Activated CD4-positive, alpha-beta T cell treated with anti-CD3 and anti-CD28 coated beads, Interleukin-2, amount 10 ng/mL, durations not matched to agents 24 days and 14 days (primary cell): ENCODE measurements around the gene ARF1. TPM values are rescaled to one million over a fixed set of nuclear protein-coding genes. Genes with fewer than 3 reads are reported as not detected.

Experiments
- DNase-seq: peaks from one replicate; pipeline ENCODE4 v3.0.0; 2022
- H3K27ac Mint-ChIP-seq: one replicate; pipeline ENCODE4 v1.8.0; 2022; ENCODE audit warnings: mild to moderate bottlenecking, mixed read lengths
- H3K27me3 Mint-ChIP-seq: one replicate; pipeline ENCODE4 v1.8.0; 2022; ENCODE audit warnings: mixed read lengths
- H3K36me3 Mint-ChIP-seq: one replicate; pipeline ENCODE4 v1.8.0; 2022; ENCODE audit warnings: low read depth, mild to moderate bottlenecking, mixed read lengths
- H3K4me1 Mint-ChIP-seq: one replicate; pipeline ENCODE4 v1.8.0; 2021; ENCODE audit warnings: mixed read lengths
- H3K4me3 Mint-ChIP-seq: one replicate; pipeline ENCODE4 v1.8.0; 2022; ENCODE audit warnings: mild to moderate bottlenecking, moderate library complexity, mixed read lengths
- H3K9me3 Mint-ChIP-seq: one replicate; pipeline ENCODE4 v1.8.0; 2021; ENCODE audit warnings: mixed read lengths
- intact Hi-C: fragments of 100-400 bp; cut with micrococcal nuclease; formaldehyde crosslinking; loops from one replicate; pipeline ENCODE4 v1.15.1; 2023
- total RNA-seq: library from RNA; stranded (reverse); gene quantifications from 2 replicates; pipeline ENCODE4 v1.2.3, GENCODE V29; 2022

ARF1 gene
- 388 and 395 TPM in 2 replicates for total RNA-seq

GRCh38 chr1:228082214-228082917, at the start of gene ARF1:
Gene ARF1 (plus strand): TSS chr1:228082708. CDS start chr1:228097115, 14,407 bp downstream.
- Mint-ChIP-seq H3K27ac (peak within 1 kb of the TSS; percentile 93), H3K4me1 (peaks cover 40% of the 10 kb centered on the region), H3K27me3 (no peaks in the 10 kb centered on the region), H3K4me3 (peak within 1 kb of the TSS; percentile 97), H3K9me3 (no peaks in the 10 kb centered on the region), H3K36me3 (peaks cover 32% of the 10 kb centered on the region)
- intact Hi-C loops, result loop anchor here (1.0 to 10.0 kb wide), 9 partner anchors 21 to 1678 kb away; partner anchors contain the start of genes C1orf35, GUK1, JMJD4 and MRPL55
- DNase-seq, result peak; percentile 98

GRCh38 chr1:228033376-228033775, 49.1 kb upstream of the ARF1 start:
- peaks cover 20% of the 10 kb centered on the region for H3K27me3 Mint-ChIP-seq
- no peak overlapping the region for H3K4me3 Mint-ChIP-seq
- intact Hi-C loops, result no loop called here
- no peaks in the 10 kb centered on the region for H3K36me3 Mint-ChIP-seq
- DNase-seq, result no peak
- H3K27ac Mint-ChIP-seq, result no peak overlapping the region
- no peaks in the 10 kb centered on the region for H3K9me3 Mint-ChIP-seq
- no peaks in the 10 kb centered on the region for H3K4me1 Mint-ChIP-seq

- no peak overlapping the region for H3K4me3 Mint-ChIP-seq
- no peaks in the 10 kb centered on the region for H3K9me3 Mint-ChIP-seq
- intact Hi-C loops, result no loop called here
- H3K27me3 Mint-ChIP-seq, result peaks cover 23% of the 10 kb centered on the region
- H3K4me1 Mint-ChIP-seq, result no peaks in the 10 kb centered on the region
- DNase-seq, result no peak
- no peaks in the 10 kb centered on the region for H3K36me3 Mint-ChIP-seq
- no peak overlapping the region for H3K27ac Mint-ChIP-seq
Observed at GRCh38 chr1:228034954-228035837, 47.3 kb upstream of the ARF1 start.

GRCh38 chr1:228035844-228036243, 46.7 kb upstream of the ARF1 start:
- intact Hi-C loops, result no loop called here
- DNase-seq, result no peak
- H3K4me1 Mint-ChIP-seq, result no peaks in the 10 kb centered on the region
- no peak overlapping the region for H3K4me3 Mint-ChIP-seq
- no peaks in the 10 kb centered on the region for H3K36me3 Mint-ChIP-seq
- no peak overlapping the region for H3K27ac Mint-ChIP-seq
- H3K9me3 Mint-ChIP-seq, result no peaks in the 10 kb centered on the region
- peaks cover 23% of the 10 kb centered on the region for H3K27me3 Mint-ChIP-seq

- no peaks in the 10 kb centered on the region for H3K36me3 Mint-ChIP-seq
- intact Hi-C loops, result no loop called here
- H3K27ac Mint-ChIP-seq, result no peak overlapping the region
- H3K27me3 Mint-ChIP-seq, result peaks cover 23% of the 10 kb centered on the region
- DNase-seq, result no peak
- no peaks in the 10 kb centered on the region for H3K9me3 Mint-ChIP-seq
- no peak overlapping the region for H3K4me3 Mint-ChIP-seq
- no peaks in the 10 kb centered on the region for H3K4me1 Mint-ChIP-seq
Observed at GRCh38 chr1:228036701-228037231, 45.7 kb upstream of the ARF1 start.

- Mint-ChIP-seq H3K36me3 (no peaks in the 10 kb centered on the region), H3K4me1 (no peaks in the 10 kb centered on the region), H3K27me3 (peaks cover 23% of the 10 kb centered on the region), H3K4me3 (no peak overlapping the region), H3K9me3 (no peaks in the 10 kb centered on the region), H3K27ac (no peak overlapping the region)
- peak; percentile 70 for DNase-seq
- intact Hi-C loops, result no loop called here
Observed at GRCh38 chr1:228037401-228038386, 44.8 kb upstream of the ARF1 start.

- intact Hi-C loops, result no loop called here
- H3K36me3 Mint-ChIP-seq, result no peaks in the 10 kb centered on the region
- H3K4me1 Mint-ChIP-seq, result no peaks in the 10 kb centered on the region
- H3K9me3 Mint-ChIP-seq, result no peaks in the 10 kb centered on the region
- H3K27me3 Mint-ChIP-seq, result peaks cover 17% of the 10 kb centered on the region
- no peak overlapping the region for H3K4me3 Mint-ChIP-seq
- no peak for DNase-seq
- H3K27ac Mint-ChIP-seq, result no peak overlapping the region
Observed at GRCh38 chr1:228038387-228039005, 44.0 kb upstream of the ARF1 start.

- no peaks in the 10 kb centered on the region for H3K4me1 Mint-ChIP-seq
- H3K9me3 Mint-ChIP-seq, result no peaks in the 10 kb centered on the region
- H3K27ac Mint-ChIP-seq, result no peak overlapping the region
- peaks cover 16% of the 10 kb centered on the region for H3K27me3 Mint-ChIP-seq
- no peaks in the 10 kb centered on the region for H3K36me3 Mint-ChIP-seq
- intact Hi-C loops, result no loop called here
- no peak overlapping the region for H3K4me3 Mint-ChIP-seq
- DNase-seq, result no peak
Observed at GRCh38 chr1:228039006-228039903, 43.3 kb upstream of the ARF1 start.

- Mint-ChIP-seq H3K27ac (no peak overlapping the region), H3K9me3 (no peaks in the 10 kb centered on the region), H3K36me3 (no peaks in the 10 kb centered on the region), H3K4me3 (no peak overlapping the region), H3K27me3 (peaks cover 14% of the 10 kb centered on the region), H3K4me1 (no peaks in the 10 kb centered on the region)
- intact Hi-C loops, result no loop called here
- no peak for DNase-seq
Observed at GRCh38 chr1:228039986-228040385, 42.5 kb upstream of the ARF1 start.

- Mint-ChIP-seq H3K4me3 (no peak overlapping the region), H3K4me1 (no peaks in the 10 kb centered on the region), H3K9me3 (peaks cover 2% of the 10 kb centered on the region), H3K27me3 (peaks cover 11% of the 10 kb centered on the region), H3K27ac (no peak overlapping the region), H3K36me3 (no peaks in the 10 kb centered on the region)
- intact Hi-C loops, result no loop called here
- DNase-seq, result no peak
Observed at GRCh38 chr1:228041316-228041715, 41.2 kb upstream of the ARF1 start.

GRCh38 chr1:228042508-228042907, 40.0 kb upstream of the ARF1 start:
- intact Hi-C loops, result no loop called here

GRCh38 chr1:228043281-228043848, 39.1 kb upstream of the ARF1 start:
- Mint-ChIP-seq H3K4me1 (no peaks in the 10 kb centered on the region), H3K36me3 (no peaks in the 10 kb centered on the region), H3K27me3 (peaks cover 4% of the 10 kb centered on the region), H3K27ac (no peak overlapping the region), H3K9me3 (peaks cover 6% of the 10 kb centered on the region), H3K4me3 (no peak overlapping the region)
- intact Hi-C loops, result no loop called here
- no peak for DNase-seq

More at GRCh38 chr1:228042508-228042907, 40.0 kb upstream of the ARF1 start:
- H3K36me3 Mint-ChIP-seq, result no peaks in the 10 kb centered on the region
- H3K9me3 Mint-ChIP-seq, result peaks cover 6% of the 10 kb centered on the region
- DNase-seq, result no peak
- H3K4me3 Mint-ChIP-seq, result no peak overlapping the region
- no peak overlapping the region for H3K27ac Mint-ChIP-seq
- H3K4me1 Mint-ChIP-seq, result no peaks in the 10 kb centered on the region
- H3K27me3 Mint-ChIP-seq, result peaks cover 5% of the 10 kb centered on the region
